Neutrophil (primary cell): Measurements from ENCODE around the gene ZBTB17.

Source experiments
- H3K27ac ChIP-seq: fragments of 200-600 bp; sonication (generic); 2 replicates; pipeline ENCODE4 v1.5.1; 2016; ENCODE audit warnings: mild to moderate bottlenecking, moderate library complexity
- H3K27me3 ChIP-seq: fragments of 200-600 bp; sonication (generic); 2 replicates; pipeline ENCODE4 v1.6.0; 2016; ENCODE audit warnings: mild to moderate bottlenecking
- H3K36me3 ChIP-seq: fragments of 200-600 bp; sonication (generic); 2 replicates; pipeline ENCODE4 v1.5.1; 2017
- H3K4me1 ChIP-seq, 2 experiments: fragments of 200-600 bp in 1 of 2; sonication (generic) in 1 of 2; 1 replicate in 1 of 2; 2 replicates in 1 of 2; pipeline versions ENCODE4 v1.5.1 to v1.6.1; 2013 to 2016; ENCODE audit warnings: low read depth in 1 of 2, low read length in 1 of 2, mild to moderate bottlenecking in 1 of 2, moderate library complexity in 1 of 2; ENCODE audit not compliant: control insufficient read depth in 1 of 2, insufficient read depth in 1 of 2
- H3K4me3 ChIP-seq, 2 experiments: fragments of 200-600 bp in 1 of 2; sonication (generic) in 1 of 2; 1 replicate in 1 of 2; 2 replicates in 1 of 2; pipeline ENCODE4 v1.5.1; 2013 to 2016; ENCODE audit warnings: low read depth in 1 of 2, low read length in 1 of 2, mild to moderate bottlenecking in 1 of 2, moderate library complexity in 1 of 2
- H3K9me3 ChIP-seq: fragments of 200-600 bp; sonication (generic); 2 replicates; pipeline ENCODE4 v1.5.1; 2016
- CTCF ChIP-seq: fragments of 200-600 bp; sonication (generic); IDR thresholded peaks from 2 replicates; pipeline ENCODE4 v1.5.1; 2016; ENCODE audit warnings: antibody characterized with exemption

The ZBTB17 gene

GRCh38 chr1:15959424-15959823 is 16.5 kb downstream of the ZBTB17 start:
- no peak for TF ChIP-seq CTCF
- Histone ChIP-seq H3K27ac (peak overlapping the region; percentile 68), H3K4me3 (no peak overlapping the region), H3K9me3 (no peaks in the 10 kb centered on the region), H3K27me3 (no peaks in the 10 kb centered on the region), H3K4me1 (peaks cover 15 to 19% of the 10 kb centered on the region in 2 experiments), H3K36me3 (no peaks in the 10 kb centered on the region)

GRCh38 chr1:15958793-15959192 is 17.1 kb downstream of the ZBTB17 start:
- Histone ChIP-seq H3K36me3 (no peaks in the 10 kb centered on the region), H3K27me3 (no peaks in the 10 kb centered on the region), H3K4me3 (no peak overlapping the region), H3K9me3 (no peaks in the 10 kb centered on the region), H3K4me1 (peaks cover 15 to 25% of the 10 kb centered on the region in 2 experiments), H3K27ac (peak overlapping the region; percentile 68)
- TF ChIP-seq CTCF: no peak

GRCh38 chr1:15958111-15958510 is 17.8 kb downstream of the ZBTB17 start:
- no peak for TF ChIP-seq CTCF
- Histone ChIP-seq H3K27me3 (no peaks in the 10 kb centered on the region), H3K4me1 (peaks cover 18 to 31% of the 10 kb centered on the region in 2 experiments), H3K27ac (peak overlapping the region; percentile 68), H3K4me3 (no peak overlapping the region), H3K9me3 (no peaks in the 10 kb centered on the region), H3K36me3 (no peaks in the 10 kb centered on the region)

- no peak for TF ChIP-seq CTCF
- H3K4me1 ChIP-seq: peaks cover 25 to 37% of the 10 kb centered on the region in 2 experiments
- H3K27ac ChIP-seq: peak overlapping the region; percentile 68
Observed at GRCh38 chr1:15957221-15958095, 18.4 kb downstream of the ZBTB17 start.

GRCh38 chr1:15956150-15956549 is 19.8 kb downstream of the ZBTB17 start:
- Histone ChIP-seq H3K36me3 (no peaks in the 10 kb centered on the region), H3K4me3 (no peak overlapping the region), H3K9me3 (no peaks in the 10 kb centered on the region), H3K4me1 (peaks cover 38 to 50% of the 10 kb centered on the region in 2 experiments), H3K27ac (no peak overlapping the region), H3K27me3 (no peaks in the 10 kb centered on the region)
- no peak for TF ChIP-seq CTCF

More at GRCh38 chr1:15957221-15958095, 18.4 kb downstream of the ZBTB17 start:
- no peaks in the 10 kb centered on the region for H3K36me3 ChIP-seq
- no peaks in the 10 kb centered on the region for H3K9me3 ChIP-seq
- H3K27me3 ChIP-seq: no peaks in the 10 kb centered on the region
- no peak overlapping the region for H3K4me3 ChIP-seq
